Activated T-helper 2 cell treated with anti-CD3 and anti-CD28 coated beads, Interferon-gamma antibody, Interleukin-2, Interleukin-4, amounts not matched to agents 10 μg/mL and 5 μg/mL and 100 μg/mL, durations not matched to agents 14 hours and 24 hours and 36 hours (primary cell): Measurements from ENCODE around the gene CFLAR. TPM values are rescaled to one million over a fixed set of nuclear protein-coding genes. Genes with fewer than 3 reads are reported as not detected.

Experiments used
- DNase-seq: peaks from one replicate; pipeline ENCODE4 v3.0.0; 2021; ENCODE audit warnings: low spot score
- H3K27ac Mint-ChIP-seq: one replicate; pipeline ENCODE4 v1.8.0; 2021; ENCODE audit warnings: mixed read lengths
- H3K27me3 Mint-ChIP-seq: one replicate; pipeline ENCODE4 v1.8.0; 2021; ENCODE audit warnings: low read depth, mixed read lengths
- H3K36me3 Mint-ChIP-seq: one replicate; pipeline ENCODE4 v1.8.0; 2021; ENCODE audit warnings: low read depth, mixed read lengths
- H3K4me1 Mint-ChIP-seq: one replicate; pipeline ENCODE4 v1.8.0; 2021; ENCODE audit warnings: low read depth, mixed read lengths
- H3K4me3 Mint-ChIP-seq: one replicate; pipeline ENCODE4 v1.8.0; 2021; ENCODE audit warnings: low read depth, mild to moderate bottlenecking, moderate library complexity, mixed read lengths
- H3K9me3 Mint-ChIP-seq: one replicate; pipeline ENCODE4 v1.8.0; 2021; ENCODE audit warnings: mixed read lengths
- intact Hi-C: fragments of 100-400 bp; cut with micrococcal nuclease; formaldehyde crosslinking; loops from one replicate; pipeline ENCODE4 v1.15.1; 2023
- total RNA-seq: library from RNA; stranded (reverse); gene quantifications from 2 replicates; pipeline ENCODE4 v1.2.3, GENCODE V29; 2022

Gene CFLAR
- total RNA-seq, 1 donor from 2014 or later, result 255 TPM

- intact Hi-C loops, result no loop called here
- Mint-ChIP-seq H3K36me3 (peaks cover 51% of the 10 kb centered on the region), H3K4me1 (peaks cover 31% of the 10 kb centered on the region), H3K27ac (no peak overlapping the region), H3K4me3 (no peak overlapping the region), H3K27me3 (no peaks in the 10 kb centered on the region), H3K9me3 (no peaks in the 10 kb centered on the region)
- DNase-seq, result no peak
Measured at GRCh38 chr2:201219328-201220096, 103.5 kb downstream of the CFLAR start.

- no peaks in the 10 kb centered on the region for H3K9me3 Mint-ChIP-seq
- peaks cover 48% of the 10 kb centered on the region for H3K36me3 Mint-ChIP-seq
- no peak overlapping the region for H3K4me3 Mint-ChIP-seq
- H3K27me3 Mint-ChIP-seq, result no peaks in the 10 kb centered on the region
- intact Hi-C loops, result no loop called here
- DNase-seq, result no peak
- H3K27ac Mint-ChIP-seq, result no peak overlapping the region
- peaks cover 34% of the 10 kb centered on the region for H3K4me1 Mint-ChIP-seq
Measured at GRCh38 chr2:201220102-201220570, 104.2 kb downstream of the CFLAR start.

GRCh38 chr2:201223089-201224073, 107.4 kb downstream of the CFLAR start:
- Mint-ChIP-seq H3K27me3 (no peaks in the 10 kb centered on the region), H3K9me3 (no peaks in the 10 kb centered on the region), H3K4me1 (peaks cover 26% of the 10 kb centered on the region), H3K27ac (peak overlapping the region; percentile 46), H3K4me3 (no peak overlapping the region), H3K36me3 (peaks cover 32% of the 10 kb centered on the region)
- intact Hi-C loops, result no loop called here
- no peak for DNase-seq

Other genes starting within 250 kb of the CFLAR start
- 55.4 and 57.8 TPM in 2 replicates for gene PPIL3, start 227.1 kb upstream of the CFLAR start, total RNA-seq
- gene NIF3L1, start 226.8 kb upstream of the CFLAR start, total RNA-seq, result 23.9 and 24.8 TPM in 2 replicates
- gene ORC2, start 152.5 kb upstream of the CFLAR start, total RNA-seq, result 50.7 and 62.9 TPM in 2 replicates
- 20.1 and 23.8 TPM in 2 replicates for gene HYCC2, start 44.5 kb upstream of the CFLAR start, total RNA-seq
- 123 and 125 TPM in 2 replicates for gene NDUFB3, start 44.2 kb upstream of the CFLAR start, total RNA-seq
- 14.3 and 17.3 TPM in 2 replicates for gene CASP10, start 67.0 kb downstream of the CFLAR start, total RNA-seq
- 43.5 and 44.1 TPM in 2 replicates for gene CASP8, start 144.4 kb downstream of the CFLAR start, total RNA-seq
- 0.84 and 1.6 TPM in 2 replicates for gene FLACC1, start 241.2 kb downstream of the CFLAR start, total RNA-seq